Kidney (tissue), 14 donors: Measurements from ENCODE around the gene LRP5. TPM values are rescaled to one million over a fixed set of nuclear protein-coding genes. Genes with fewer than 3 reads are reported as not detected.

Source experiments
- DNase-seq, 5 donors: peaks; one replicate each; pipeline ENCODE4 v3.0.0-alpha.2; 2013 to 2020
- FAIRE-seq: peaks from 2 replicates; lab custom pipeline; 2012; peaks lifted over from hg19 to GRCh38; lab: Jason Lieb, UNC
- H3K27ac ChIP-seq, 2 donors: one replicate each; pipeline ENCODE4 v1.7.0; 2013; ENCODE audit warnings: low read depth in 2 of 2, low read length in 2 of 2, inconsistent platforms in 1 of 2
- H3K27me3 ChIP-seq: one replicate; pipeline ENCODE4 v1.7.1; 2013; ENCODE audit warnings: low read length, inconsistent platforms; ENCODE audit not compliant: control insufficient read depth, insufficient read depth
- H3K36me3 ChIP-seq, 3 donors: one replicate each; pipeline versions ENCODE4 v1.7.0 to v1.7.1; 2013; ENCODE audit warnings: low read length in 3 of 3, control low read depth in 1 of 3, inconsistent platforms in 1 of 3; ENCODE audit not compliant: insufficient read depth in 3 of 3, control insufficient read depth in 2 of 3
- H3K4me1 ChIP-seq, 3 donors: one replicate each; pipeline versions ENCODE4 v1.7.0 to v1.7.1; 2013; ENCODE audit warnings: low read length in 3 of 3, inconsistent platforms in 1 of 3, low read depth in 1 of 3; ENCODE audit not compliant: control insufficient read depth in 2 of 3, insufficient read depth in 2 of 3
- H3K4me3 ChIP-seq, 3 donors: one replicate each; pipeline versions ENCODE4 v1.7.0 to v1.8.1; 2013; ENCODE audit warnings: low read length in 3 of 3, control low read depth in 1 of 3, inconsistent platforms in 1 of 3
- H3K9ac ChIP-seq, 3 donors: one replicate each; pipeline versions ENCODE4 v1.7.0 to v1.7.1; 2013; ENCODE audit warnings: low read length in 3 of 3, control low read depth in 1 of 3, inconsistent platforms in 1 of 3
- H3K9me3 ChIP-seq, 3 donors: one replicate each; pipeline versions ENCODE4 v1.7.0 to v1.7.1; 2013; ENCODE audit warnings: low read length in 3 of 3, control low read depth in 1 of 3, inconsistent platforms in 1 of 3; ENCODE audit not compliant: control insufficient read depth in 2 of 3, insufficient read depth in 1 of 3
- intact Hi-C: fragments of 100-400 bp; cut with DNase I; formaldehyde crosslinking; loops from one replicate; pipeline ENCODE4 v1.11.1; 2022
- polyA plus RNA-seq: library from polyadenylated mRNA; stranded (reverse); fragments of 350-450 nt; fragmentation: Illumina TruSeq; extraction: RNeasy Lipid Tissue Mini Kit (QIAGEN cat#74804); gene quantifications from one replicate; pipeline ENCODE4 v1.2.3, GENCODE V29; 2014; ENCODE audit warnings: low read depth, low replicate concordance; ENCODE audit not compliant: insufficient read depth
- total RNA-seq: library from RNA; stranded (reverse); fragmentation: NEBNext Ultra II Directional; extraction: Animal tissue kit (Norgen Biotek cat#: 25700); gene quantifications from one replicate; pipeline ENCODE4 v1.2.1, GENCODE V29; 2021
- TF ChIP-seq, protein P1 (sequence below): IDR thresholded peaks from 3 replicates; pipeline ENCODE4 v1.5.1; 2012; ENCODE audit warnings: mild to moderate bottlenecking, moderate library complexity, borderline replicate concordance; ENCODE audit not compliant: insufficient read depth; ENCODE audit errors: extremely low read depth
- donor health status: control.
- donor health status: control.
- donor health status: control.
- donor health status: control.
- donor health status: control.
- donor health status: DM: yes; HTN: yes; CAD: no.
- donor health status: Normal renal cell carcinoma (clear cell type).

The LRP5 gene
- total and polyA plus RNA-seq, 2 donors from 2014 or later = 55.4 to 71.3 TPM

DNA sequence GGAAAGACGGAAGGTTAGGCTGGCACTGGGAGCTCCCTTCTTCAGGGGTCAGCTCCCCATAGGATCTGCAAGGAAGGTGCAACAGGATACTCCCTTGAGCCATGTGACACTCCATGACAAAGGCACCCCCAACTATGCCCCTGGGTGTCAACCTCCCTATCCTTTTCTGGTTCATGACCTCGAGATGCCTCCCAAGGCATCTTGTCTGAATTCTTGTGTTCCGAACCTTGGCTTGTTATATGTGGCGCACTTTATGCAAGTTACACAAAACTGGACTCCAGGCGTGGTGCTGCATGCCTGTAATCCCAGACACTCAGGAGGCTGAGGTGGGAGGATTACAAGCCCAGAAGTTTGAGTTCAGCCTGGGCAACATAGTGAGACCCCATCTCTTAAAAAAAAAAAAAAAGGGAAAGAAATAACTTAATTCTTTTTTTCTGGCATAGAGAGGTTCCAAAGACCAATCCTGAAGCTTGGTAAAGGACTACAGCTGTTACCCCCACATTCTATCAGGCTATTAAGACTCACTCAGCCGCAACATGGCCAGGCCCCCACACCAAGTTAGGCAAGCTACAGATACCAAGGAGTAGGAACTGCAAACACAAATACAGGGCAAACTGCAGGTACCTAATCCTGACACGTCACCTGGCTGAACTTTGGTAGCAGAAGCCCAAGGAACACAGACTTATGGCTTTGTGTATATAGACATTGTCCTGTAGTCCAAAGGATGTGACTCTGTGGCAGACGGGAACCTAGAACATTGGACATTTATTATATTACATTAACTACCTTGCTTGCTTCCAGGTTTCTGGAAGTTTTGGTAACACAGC, 42.0 kb upstream of the LRP5 start:
- Histone ChIP-seq H3K36me3 (peaks cover 0 to 20% (median 3%) of the 10 kb centered on the region in 3 donors), H3K4me1 (peaks cover 0 to 16% (median 8%) of the 10 kb centered on the region in 3 donors), H3K9me3 (no peaks in the 10 kb centered on the region), H3K27me3 (no peaks in the 10 kb centered on the region), H3K9ac (peak overlapping the region in 2 of 3 donors; percentile 89 to 94), H3K27ac (peak overlapping the region in 1 of 2 donors; percentile 95), H3K4me3 (peak overlapping the region in 2 of 3 donors; percentile 79 to 92)
- intact Hi-C loops = no loop called here
- FAIRE-seq (no peak), DNase-seq (peak in 1 of 5 donors; percentile 20)
- TF ChIP-seq, protein P1, sequence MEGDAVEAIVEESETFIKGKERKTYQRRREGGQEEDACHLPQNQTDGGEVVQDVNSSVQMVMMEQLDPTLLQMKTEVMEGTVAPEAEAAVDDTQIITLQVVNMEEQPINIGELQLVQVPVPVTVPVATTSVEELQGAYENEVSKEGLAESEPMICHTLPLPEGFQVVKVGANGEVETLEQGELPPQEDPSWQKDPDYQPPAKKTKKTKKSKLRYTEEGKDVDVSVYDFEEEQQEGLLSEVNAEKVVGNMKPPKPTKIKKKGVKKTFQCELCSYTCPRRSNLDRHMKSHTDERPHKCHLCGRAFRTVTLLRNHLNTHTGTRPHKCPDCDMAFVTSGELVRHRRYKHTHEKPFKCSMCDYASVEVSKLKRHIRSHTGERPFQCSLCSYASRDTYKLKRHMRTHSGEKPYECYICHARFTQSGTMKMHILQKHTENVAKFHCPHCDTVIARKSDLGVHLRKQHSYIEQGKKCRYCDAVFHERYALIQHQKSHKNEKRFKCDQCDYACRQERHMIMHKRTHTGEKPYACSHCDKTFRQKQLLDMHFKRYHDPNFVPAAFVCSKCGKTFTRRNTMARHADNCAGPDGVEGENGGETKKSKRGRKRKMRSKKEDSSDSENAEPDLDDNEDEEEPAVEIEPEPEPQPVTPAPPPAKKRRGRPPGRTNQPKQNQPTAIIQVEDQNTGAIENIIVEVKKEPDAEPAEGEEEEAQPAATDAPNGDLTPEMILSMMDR = no peak

DNA sequence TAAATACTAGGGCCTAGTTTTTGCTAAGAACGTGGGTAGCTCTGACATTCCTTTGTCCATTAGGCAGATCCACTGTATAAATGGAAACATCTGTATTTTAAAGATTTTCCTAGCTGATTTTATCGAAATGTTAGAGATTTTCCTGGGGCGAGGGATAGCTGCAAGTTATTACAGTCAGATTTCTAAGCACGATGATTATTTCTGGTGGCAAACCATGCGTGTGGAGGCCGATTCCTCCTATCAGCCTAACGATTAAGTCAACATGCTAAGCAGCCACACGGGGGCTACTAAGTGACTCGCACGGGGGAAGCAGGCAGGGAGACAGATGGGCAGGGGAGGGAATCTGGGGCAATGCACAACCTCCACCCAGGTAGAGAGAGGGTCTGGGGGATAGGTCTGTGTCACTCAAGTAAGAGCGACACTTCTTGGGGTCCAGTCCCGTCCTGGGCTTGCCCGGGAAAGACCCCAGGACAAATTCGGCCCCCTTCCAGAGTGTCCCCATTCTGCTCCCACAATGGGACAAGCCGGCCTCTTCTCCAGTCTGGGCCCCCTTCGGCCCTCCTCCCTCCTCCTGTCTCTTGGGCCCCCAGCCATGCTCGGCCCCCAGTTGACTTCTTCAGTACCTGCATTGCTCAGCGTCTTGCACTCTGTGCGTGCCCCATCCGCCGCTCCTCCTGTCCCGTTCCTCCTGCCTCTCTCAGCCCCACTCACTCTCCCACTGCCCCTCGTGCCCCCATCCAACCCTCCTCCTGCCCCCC, 41.2 kb upstream of the LRP5 start:
- Histone ChIP-seq H3K4me3 (peak overlapping the region; percentile 72 to 92 (median 79)), H3K4me1 (peaks cover 0 to 16% (median 8%) of the 10 kb centered on the region in 3 donors), H3K9ac (peak overlapping the region; percentile 46 to 94 (median 89)), H3K9me3 (no peaks in the 10 kb centered on the region), H3K27me3 (no peaks in the 10 kb centered on the region), H3K27ac (peak overlapping the region; percentile 83 to 95), H3K36me3 (peaks cover 0 to 16% (median 3%) of the 10 kb centered on the region in 3 donors)
- TF ChIP-seq, protein P1 = peak; percentile 39
- peak in 4 of 5 donors; percentile 66 to 87 (median 78) for DNase-seq
- no peak for FAIRE-seq
- intact Hi-C loops = no loop called here

DNA sequence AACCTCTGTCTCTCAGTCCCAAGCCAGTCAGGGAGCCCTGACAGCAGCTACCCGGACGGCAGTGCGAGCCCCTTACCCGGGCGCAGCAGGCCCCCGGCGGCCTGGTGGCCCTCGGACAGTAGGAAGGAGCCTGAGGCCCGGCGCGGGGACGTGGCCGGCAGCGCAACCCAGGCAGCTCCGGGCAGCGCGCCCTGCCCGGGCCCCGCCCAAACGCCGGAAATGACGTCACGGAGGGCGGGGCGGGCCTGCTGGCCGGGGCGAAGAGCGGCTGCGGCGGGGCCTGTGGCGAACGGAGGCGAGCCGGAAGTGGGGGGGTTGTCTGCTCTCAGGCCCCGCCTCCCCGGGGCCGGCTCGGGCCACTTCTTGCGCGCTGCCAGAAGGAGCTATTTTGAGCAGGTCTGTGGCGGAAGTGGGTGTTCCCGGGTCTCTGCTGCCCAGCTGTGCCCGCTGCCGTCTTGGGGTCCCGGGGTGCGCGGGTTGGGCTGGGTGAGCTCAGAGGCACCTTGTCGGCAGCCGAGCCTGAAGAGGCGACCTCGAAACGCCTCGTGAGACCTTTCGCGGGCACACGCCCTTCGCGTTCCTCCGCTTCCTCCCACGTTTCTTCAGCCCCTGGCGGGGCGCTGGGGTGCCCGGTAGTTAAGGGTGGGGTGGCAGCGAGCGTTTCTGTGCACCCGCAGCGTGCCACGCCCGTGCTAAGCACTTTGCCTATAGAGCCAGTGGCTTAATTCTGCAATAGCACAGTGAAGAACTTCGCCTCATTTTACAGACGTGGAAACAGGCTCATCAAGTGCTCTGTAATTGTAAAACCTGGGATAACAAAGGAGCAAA, 40.4 kb upstream of the LRP5 start, which contains the start of gene C11orf24:
Gene C11orf24, minus strand, starts transcription at position 193 of the 828 bp plus-strand sequence. CDS start 8,206 bp downstream, outside the sequence.
- DNase-seq (peak; percentile 95 to 99 (median 97)), FAIRE-seq (no peak)
- peak within 1 kb of the TSS; percentile 76 to 92 (median 79) for H3K4me3 ChIP-seq
- H3K9me3 ChIP-seq = no peaks in the 10 kb centered on the region
- peak within 1 kb of the TSS; percentile 60 to 94 (median 89) for H3K9ac ChIP-seq
- peak within 1 kb of the TSS; percentile 95 to 96 for H3K27ac ChIP-seq
- no peaks in the 10 kb centered on the region for H3K27me3 ChIP-seq
- H3K4me1 ChIP-seq = peaks cover 0 to 16% (median 8%) of the 10 kb centered on the region in 3 donors
- TF ChIP-seq, protein P1 = no peak
- intact Hi-C loops = no loop called here
- peaks cover 0 to 8% (median 3%) of the 10 kb centered on the region in 3 donors for H3K36me3 ChIP-seq
